22Rv1 (cell line): ENCODE measurements around the gene C6orf89.

Experiments
- CTCF ChIP-seq: fragments of 450-650 bp; IDR thresholded peaks from 2 replicates; pipeline ENCODE4 v1.5.1; 2017; ENCODE audit warnings: mild to moderate bottlenecking
- ZFX ChIP-seq: fragments of 450-650 bp; IDR thresholded peaks from 2 replicates; pipeline ENCODE4 v1.6.1; 2017; ENCODE audit warnings: antibody characterized with exemption, borderline replicate concordance

- TF ChIP-seq CTCF (no peak), ZFX (no peak)
Measured at GRCh38 chr6:36976007-36976264, 90.2 kb downstream of the C6orf89 start.
